Uterus (tissue), 4 donors: ENCODE measurements around the gene PKNOX1. TPM values are rescaled to one million over a fixed set of nuclear protein-coding genes. Genes with fewer than 3 reads are reported as not detected.

Experiments
- DNase-seq, 2 donors: peaks; one replicate each; pipeline ENCODE4 v3.0.0-alpha.2; 2019 to 2020
- H3K27ac ChIP-seq, 2 donors: fragments of 200-600 bp; sonication (generic); 1 replicate in 1 of 2; 2 replicates in 1 of 2; pipeline ENCODE4 v1.5.1; 2016 to 2018
- H3K27me3 ChIP-seq, 2 donors: fragments of 200-600 bp; sonication (generic); one replicate each; pipeline ENCODE4 v1.5.1; 2018 to 2019; ENCODE audit warnings: control low read depth in 1 of 2
- H3K36me3 ChIP-seq, 2 donors: fragments of 200-600 bp; sonication (generic); one replicate each; pipeline ENCODE4 v1.5.1; 2019; ENCODE audit warnings: control low read depth in 1 of 2
- H3K4me1 ChIP-seq, 2 donors: fragments of 200-600 bp; sonication (generic); one replicate each; pipeline ENCODE4 v1.5.1; 2018 to 2019; ENCODE audit warnings: control low read depth in 1 of 2
- H3K4me3 ChIP-seq, 2 donors: fragments of 200-600 bp; sonication (generic); 1 replicate in 1 of 2; 2 replicates in 1 of 2; pipeline ENCODE4 v1.5.1; 2018 to 2019; ENCODE audit warnings: mild to moderate bottlenecking in 1 of 2
- H3K9me3 ChIP-seq, 2 donors: fragments of 200-600 bp; sonication (generic); one replicate each; pipeline ENCODE4 v1.5.1; 2019; ENCODE audit warnings: control low read depth in 1 of 2
- CTCF ChIP-seq, 4 experiments: fragments of 200-600 bp in 2 of 4; fragments of 450-650 bp in 2 of 4; sonication (generic) in 2 of 4; IDR thresholded peaks; one replicate each; pipeline ENCODE4 v1.5.1; 2016 to 2019; ENCODE audit warnings: antibody characterized with exemption in 4 of 4, mild to moderate bottlenecking in 2 of 4, moderate library complexity in 1 of 4
- POLR2A ChIP-seq, 2 donors: fragments of 450-650 bp; IDR thresholded peaks; one replicate each; pipeline ENCODE4 v1.6.1; 2016; ENCODE audit warnings: antibody characterized with exemption in 2 of 2, mild to moderate bottlenecking in 1 of 2, moderate library complexity in 1 of 2
- intact Hi-C: fragments of 100-400 bp; cut with DNase I; formaldehyde crosslinking; loops from one replicate; pipeline ENCODE4 v1.15.1; 2023; ENCODE audit warnings: low total_unique reads
- total RNA-seq, 4 donors: library from RNA; depleted of rRNA in 3 of 4; stranded (reverse); fragments of >200 nt in 3 of 4; gene quantifications; one replicate each; pipeline versions ENCODE4 v1.1.0 to v1.2.4, GENCODE V29; 2014 to 2023
- donor health status: DM: yes; HTN: yes; CAD: no.

The PKNOX1 gene
- total RNA-seq, 4 donors from 2014 or later = 6.2 to 82.5 (median 26.4) TPM

GRCh38 chr21:43020771-43021170 lies 46.4 kb downstream of the PKNOX1 start:
- Histone ChIP-seq H3K4me1 (no peaks in the 10 kb centered on the region), H3K36me3 (no peaks in the 10 kb centered on the region), H3K27ac (no peak overlapping the region), H3K4me3 (no peak overlapping the region), H3K27me3 (no peaks in the 10 kb centered on the region), H3K9me3 (no peaks in the 10 kb centered on the region)
- DNase-seq = no peak
- intact Hi-C loops = no loop called here
- TF ChIP-seq CTCF (IDR thresholded peaks at IDR 0.05) (no peak), POLR2A (IDR thresholded peaks at IDR 0.05) (no peak)

- Histone ChIP-seq H3K27ac (no peak overlapping the region), H3K4me3 (no peak overlapping the region), H3K9me3 (no peaks in the 10 kb centered on the region), H3K4me1 (no peaks in the 10 kb centered on the region), H3K36me3 (no peaks in the 10 kb centered on the region), H3K27me3 (no peaks in the 10 kb centered on the region)
- intact Hi-C loops = no loop called here
- TF ChIP-seq POLR2A (IDR thresholded peaks at IDR 0.05) = no peak
- no peak for TF ChIP-seq CTCF (IDR thresholded peaks at IDR 0.05)
- no peak for DNase-seq
Observed at GRCh38 chr21:43021191-43021590, 46.8 kb downstream of the PKNOX1 start.

- intact Hi-C loops = no loop called here
- Histone ChIP-seq H3K9me3 (no peaks in the 10 kb centered on the region), H3K4me1 (no peaks in the 10 kb centered on the region), H3K27ac (no peak overlapping the region), H3K36me3 (no peaks in the 10 kb centered on the region), H3K27me3 (no peaks in the 10 kb centered on the region), H3K4me3 (no peak overlapping the region)
- no peak for DNase-seq
- TF ChIP-seq CTCF (IDR thresholded peaks at IDR 0.05) (no peak), POLR2A (IDR thresholded peaks at IDR 0.05) (no peak)
Observed at GRCh38 chr21:43021756-43022600, 47.6 kb downstream of the PKNOX1 start.

- Histone ChIP-seq H3K9me3 (no peaks in the 10 kb centered on the region), H3K4me1 (no peaks in the 10 kb centered on the region), H3K4me3 (no peak overlapping the region), H3K36me3 (no peaks in the 10 kb centered on the region), H3K27ac (no peak overlapping the region), H3K27me3 (no peaks in the 10 kb centered on the region)
- intact Hi-C loops = no loop called here
- TF ChIP-seq CTCF (IDR thresholded peaks at IDR 0.05) (no peak), POLR2A (IDR thresholded peaks at IDR 0.05) (no peak)
- DNase-seq = no peak
Observed at GRCh38 chr21:43023175-43023574, 48.8 kb downstream of the PKNOX1 start.

- Histone ChIP-seq H3K27ac (no peak overlapping the region), H3K36me3 (no peaks in the 10 kb centered on the region), H3K4me1 (no peaks in the 10 kb centered on the region), H3K9me3 (no peaks in the 10 kb centered on the region), H3K27me3 (no peaks in the 10 kb centered on the region), H3K4me3 (no peak overlapping the region)
- no peak for DNase-seq
- intact Hi-C loops = no loop called here
- no peak for TF ChIP-seq POLR2A (IDR thresholded peaks at IDR 0.05)
- TF ChIP-seq CTCF (IDR thresholded peaks at IDR 0.05) = no peak
Observed at GRCh38 chr21:43024439-43025136, 50.2 kb downstream of the PKNOX1 start.
